ENCODE data around the gene AOPEP. TPM values are rescaled to one million over a fixed set of nuclear protein-coding genes. Genes with fewer than 3 reads are reported as not detected.

AOPEP gene
- total RNA-seq, 1 experiment from 2014 or later: 39.6 TPM

DNA sequence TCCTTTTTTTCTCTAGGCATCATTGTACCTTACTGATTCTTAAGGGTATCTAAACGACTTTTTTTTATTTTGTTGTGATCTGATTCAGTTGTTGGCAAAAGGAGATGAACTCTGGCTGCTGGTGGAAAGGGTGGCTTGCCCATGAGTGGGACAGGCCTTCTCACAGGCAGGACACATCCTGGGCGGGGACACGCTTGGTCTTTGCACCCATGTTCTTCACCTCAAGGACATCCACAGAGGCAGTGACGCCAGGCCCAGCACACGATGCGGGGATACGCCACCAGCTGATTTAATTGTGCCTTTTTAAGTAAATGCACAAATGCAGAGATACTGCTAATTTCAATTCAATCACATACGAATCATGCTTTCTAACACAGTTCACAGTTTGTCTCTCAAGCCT lies 383.0 kb downstream of the AOPEP start:
- no peaks in the 10 kb centered on the region for H3K9me3 ChIP-seq (replicated peaks)
- peaks cover 38% of the 10 kb centered on the region for H3K4me1 ChIP-seq (replicated peaks)
- H3K27ac ChIP-seq: no peak overlapping the region
- no peaks in the 10 kb centered on the region for H3K27me3 ChIP-seq (replicated peaks)
- peaks cover 37% of the 10 kb centered on the region for H3K36me3 ChIP-seq
- no peak overlapping the region for H3K4me3 ChIP-seq
- no peak for DNase-seq (ENCODE audit: low read depth in 1 of 2, low spot score in 2 of 2)

DNA sequence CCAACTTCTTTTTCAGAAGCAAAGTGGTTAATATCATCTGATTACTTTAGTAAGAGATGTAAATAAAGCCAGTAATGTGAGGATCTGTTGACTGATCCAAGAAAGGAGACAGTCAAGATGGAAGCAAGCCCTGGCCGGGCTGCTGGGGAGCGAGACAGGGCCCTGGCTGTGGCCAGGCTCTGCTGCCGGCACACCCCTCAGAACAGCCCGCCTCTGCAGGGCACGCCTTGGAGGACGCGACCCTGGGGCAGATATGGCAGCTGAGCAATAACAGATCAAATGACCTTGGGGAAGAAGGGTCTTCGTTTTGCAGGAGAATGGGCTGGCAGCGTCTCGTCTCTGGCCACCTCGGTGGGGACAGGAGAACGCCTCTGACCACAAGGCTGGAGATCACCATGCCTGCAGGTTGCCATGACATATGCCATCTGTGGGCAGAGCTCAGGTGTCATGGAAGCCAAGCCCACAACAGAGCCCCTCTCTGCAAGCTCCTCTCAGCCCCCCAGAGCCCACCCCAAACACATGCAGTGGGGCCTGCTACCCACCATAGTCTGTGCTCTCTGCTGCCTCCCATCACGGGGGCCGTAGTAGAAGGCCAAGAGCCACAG lies 384.5 kb downstream of the AOPEP start:
- Histone ChIP-seq H3K27ac (no peak overlapping the region), H3K4me1 (replicated peaks) (peaks cover 32% of the 10 kb centered on the region), H3K27me3 (replicated peaks) (no peaks in the 10 kb centered on the region), H3K9me3 (replicated peaks) (no peaks in the 10 kb centered on the region), H3K4me3 (no peak overlapping the region), H3K36me3 (peaks cover 37% of the 10 kb centered on the region)
- no peak for DNase-seq (ENCODE audit: low read depth in 1 of 2, low spot score in 2 of 2)

DNA sequence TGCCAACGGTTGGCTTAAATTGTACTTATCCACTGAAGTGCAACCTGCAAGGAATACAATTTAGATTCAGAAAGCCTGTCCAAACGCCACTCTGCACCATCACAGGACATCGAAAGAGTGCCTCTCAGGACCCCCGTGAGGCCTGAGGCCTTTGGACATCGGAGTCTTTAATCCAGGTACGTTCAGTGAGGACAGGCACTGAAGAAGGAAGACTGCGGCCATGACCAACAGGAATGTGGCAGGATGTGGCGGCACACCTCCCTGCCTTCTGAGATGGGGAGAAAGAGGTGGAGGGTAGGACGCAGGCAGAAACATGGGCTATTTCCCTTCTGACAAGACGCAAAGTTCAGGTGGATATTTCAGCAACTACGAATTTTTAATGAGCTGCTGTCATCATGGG lies 385.2 kb downstream of the AOPEP start:
- H3K36me3 ChIP-seq: peaks cover 30% of the 10 kb centered on the region
- H3K27ac ChIP-seq: no peak overlapping the region
- DNase-seq (ENCODE audit: low read depth in 1 of 2, low spot score in 2 of 2): no peak
- no peaks in the 10 kb centered on the region for H3K27me3 ChIP-seq (replicated peaks)
- H3K4me3 ChIP-seq: no peak overlapping the region
- H3K9me3 ChIP-seq (replicated peaks): no peaks in the 10 kb centered on the region
- H3K4me1 ChIP-seq (replicated peaks): peaks cover 25% of the 10 kb centered on the region

DNA sequence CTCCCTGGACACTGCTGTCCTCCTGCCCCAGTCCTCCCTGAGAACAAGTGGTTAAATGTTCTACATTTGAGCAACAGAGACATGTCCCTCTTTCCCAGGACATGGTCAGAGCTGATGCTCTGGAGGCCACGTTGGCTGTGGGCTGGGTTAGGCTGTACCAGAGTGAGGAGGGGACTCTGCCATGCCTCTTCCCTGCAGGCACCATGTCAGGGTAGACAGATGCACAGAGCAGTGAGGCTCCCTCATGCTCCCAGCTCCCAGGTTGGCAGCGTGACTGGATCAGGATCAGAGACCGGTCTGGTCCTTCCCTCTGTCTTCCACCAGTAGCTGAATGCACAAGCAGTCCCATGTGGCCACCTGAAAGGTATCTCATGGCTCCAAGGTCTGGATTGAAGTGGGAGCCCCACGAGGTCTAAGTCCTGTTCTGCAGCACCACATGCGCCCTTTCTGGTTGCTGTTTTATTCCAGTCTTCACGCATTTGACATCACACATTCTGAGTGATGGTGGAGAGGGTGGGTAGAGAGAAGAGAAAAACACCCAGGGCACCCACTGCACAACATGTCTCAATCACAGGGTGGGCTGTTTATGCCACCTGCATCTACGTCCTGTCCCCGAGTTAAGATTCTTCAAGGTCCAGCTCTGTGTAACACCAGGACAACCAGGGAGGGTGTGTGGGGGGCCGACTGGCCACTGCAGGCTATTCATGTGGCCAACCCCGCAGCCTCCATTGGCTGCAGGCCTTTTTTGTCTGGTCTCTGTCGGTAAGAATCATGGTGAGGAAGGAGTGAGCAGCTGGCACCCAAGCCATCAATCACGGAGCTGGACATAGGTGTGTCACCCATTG lies 386.2 kb downstream of the AOPEP start:
- Histone ChIP-seq H3K4me3 (no peak overlapping the region), H3K9me3 (replicated peaks) (no peaks in the 10 kb centered on the region), H3K27me3 (replicated peaks) (no peaks in the 10 kb centered on the region), H3K4me1 (replicated peaks) (peaks cover 16% of the 10 kb centered on the region), H3K27ac (no peak overlapping the region), H3K36me3 (peaks cover 26% of the 10 kb centered on the region)
- DNase-seq (ENCODE audit: low read depth in 1 of 2, low spot score in 2 of 2): no peak

DNA sequence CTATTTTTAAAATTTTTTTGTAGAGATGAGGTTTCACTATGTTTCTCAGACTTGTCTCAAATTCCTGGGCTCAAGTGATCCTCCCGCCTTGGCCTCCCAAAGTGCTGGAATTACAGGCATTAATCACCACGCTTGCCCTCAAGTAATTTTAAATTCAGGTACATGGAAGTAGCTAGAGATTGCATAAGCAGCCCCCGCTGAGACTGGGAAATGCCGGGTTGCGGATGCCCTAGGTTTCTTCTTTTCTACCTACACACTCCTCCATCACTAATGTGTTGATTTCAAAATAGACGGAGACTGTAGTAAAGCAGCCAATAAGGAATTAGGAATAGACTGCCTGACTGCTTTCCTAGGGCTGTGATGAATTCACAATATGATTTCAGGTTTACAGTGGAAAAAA lies 388.6 kb downstream of the AOPEP start:
- no peak overlapping the region for H3K4me3 ChIP-seq
- H3K9me3 ChIP-seq (replicated peaks): no peaks in the 10 kb centered on the region
- H3K36me3 ChIP-seq: peaks cover 24% of the 10 kb centered on the region
- DNase-seq (ENCODE audit: low read depth in 1 of 2, low spot score in 2 of 2): no peak
- no peak overlapping the region for H3K27ac ChIP-seq
- H3K4me1 ChIP-seq (replicated peaks): peaks cover 3% of the 10 kb centered on the region; the same call in 1 of the 2 replicates
- no peaks in the 10 kb centered on the region for H3K27me3 ChIP-seq (replicated peaks)

DNA sequence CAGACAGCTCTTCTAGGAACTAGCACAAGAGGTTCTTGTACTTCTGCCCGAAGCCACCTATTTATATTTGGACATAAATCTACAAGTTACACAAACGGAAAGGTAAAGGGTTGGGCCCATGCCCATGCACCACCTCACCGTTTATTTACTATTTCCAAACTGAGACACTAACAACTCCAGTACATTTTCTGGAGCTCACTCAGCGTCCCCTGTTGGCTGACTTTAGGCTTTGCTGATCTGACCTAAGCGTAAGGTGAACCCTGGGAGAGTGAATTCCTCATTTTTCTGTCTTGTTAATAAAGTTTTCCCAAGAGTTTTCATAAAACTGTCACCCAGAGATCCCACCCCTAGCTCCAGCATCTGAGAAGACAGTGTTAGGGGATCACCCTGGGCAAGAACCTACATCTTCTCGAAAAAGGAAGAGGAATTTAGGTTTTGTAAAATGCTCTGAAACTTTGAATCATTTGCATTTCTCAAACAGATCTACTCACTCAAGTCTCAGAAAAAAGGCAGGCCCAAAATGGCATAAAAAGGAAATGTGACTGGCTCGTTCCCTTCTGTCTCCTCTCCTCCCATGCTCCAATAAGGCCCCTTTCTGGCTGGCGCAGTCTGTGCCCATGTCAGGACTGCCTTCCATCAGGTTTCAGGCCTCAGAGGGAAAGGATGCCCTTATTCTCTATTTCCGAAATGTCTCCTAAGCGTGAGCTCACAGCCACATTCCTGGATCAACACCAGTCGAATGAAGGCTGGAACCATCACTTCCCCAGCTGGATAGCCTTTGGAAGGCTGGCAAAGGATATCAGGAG lies 389.7 kb downstream of the AOPEP start:
- no peaks in the 10 kb centered on the region for H3K9me3 ChIP-seq (replicated peaks)
- DNase-seq (ENCODE audit: low read depth in 1 of 2, low spot score in 2 of 2): no peak
- peaks cover 18% of the 10 kb centered on the region for H3K36me3 ChIP-seq
- no peaks in the 10 kb centered on the region for H3K27me3 ChIP-seq (replicated peaks)
- no peak overlapping the region for H3K4me3 ChIP-seq
- peaks cover 7% of the 10 kb centered on the region for H3K4me1 ChIP-seq (replicated peaks)
- no peak overlapping the region for H3K27ac ChIP-seq

DNA sequence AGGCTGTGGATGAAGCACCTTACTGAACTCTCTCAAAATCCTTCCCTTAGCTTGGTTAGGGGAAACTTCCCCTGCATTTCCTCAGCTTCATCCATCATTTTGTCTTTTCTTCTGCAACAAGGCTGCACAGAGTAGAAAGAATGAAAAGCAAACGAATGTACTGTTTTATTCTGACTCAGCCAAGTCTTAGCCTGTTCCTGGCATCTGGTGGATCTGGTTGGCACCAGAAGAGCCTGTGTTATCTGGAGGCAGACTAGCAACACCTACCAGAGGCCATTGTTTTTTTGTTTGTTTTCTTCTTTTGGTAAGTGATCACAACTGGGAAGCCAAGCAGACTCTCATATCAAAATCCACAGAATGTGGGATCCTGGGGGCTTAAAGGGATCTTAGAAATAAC lies 390.3 kb downstream of the AOPEP start:
- Histone ChIP-seq H3K9me3 (replicated peaks) (no peaks in the 10 kb centered on the region), H3K36me3 (peaks cover 12% of the 10 kb centered on the region), H3K27ac (no peak overlapping the region), H3K27me3 (replicated peaks) (no peaks in the 10 kb centered on the region), H3K4me3 (no peak overlapping the region), H3K4me1 (replicated peaks) (peaks cover 13% of the 10 kb centered on the region)
- no peak for DNase-seq (ENCODE audit: low read depth in 1 of 2, low spot score in 2 of 2)

DNA sequence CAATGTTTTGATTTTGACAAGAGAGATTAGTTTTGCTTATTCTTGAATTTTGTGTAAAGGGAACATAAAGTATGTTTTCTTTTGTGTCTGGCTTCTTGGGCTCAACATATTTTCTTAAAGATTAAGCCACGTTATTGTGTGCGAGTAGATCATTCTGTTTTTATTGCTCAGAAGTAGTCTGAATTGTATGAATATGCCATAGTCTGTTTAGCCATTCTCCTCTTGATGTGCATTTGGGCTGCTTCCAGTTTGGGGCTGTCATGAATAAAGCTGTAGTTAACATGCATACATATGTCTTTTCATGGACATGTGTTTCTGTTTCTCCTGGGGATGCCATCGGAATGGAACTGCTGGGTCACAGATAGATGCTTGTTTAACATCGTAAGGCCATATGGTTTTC lies 392.1 kb downstream of the AOPEP start:
- Histone ChIP-seq H3K36me3 (no peaks in the 10 kb centered on the region; the same call in 1 of the 2 replicates), H3K27me3 (replicated peaks) (no peaks in the 10 kb centered on the region), H3K4me3 (no peak overlapping the region), H3K9me3 (replicated peaks) (no peaks in the 10 kb centered on the region), H3K4me1 (replicated peaks) (peaks cover 24% of the 10 kb centered on the region), H3K27ac (no peak overlapping the region)
- no peak for DNase-seq (ENCODE audit: low read depth in 1 of 2, low spot score in 2 of 2)

DNA sequence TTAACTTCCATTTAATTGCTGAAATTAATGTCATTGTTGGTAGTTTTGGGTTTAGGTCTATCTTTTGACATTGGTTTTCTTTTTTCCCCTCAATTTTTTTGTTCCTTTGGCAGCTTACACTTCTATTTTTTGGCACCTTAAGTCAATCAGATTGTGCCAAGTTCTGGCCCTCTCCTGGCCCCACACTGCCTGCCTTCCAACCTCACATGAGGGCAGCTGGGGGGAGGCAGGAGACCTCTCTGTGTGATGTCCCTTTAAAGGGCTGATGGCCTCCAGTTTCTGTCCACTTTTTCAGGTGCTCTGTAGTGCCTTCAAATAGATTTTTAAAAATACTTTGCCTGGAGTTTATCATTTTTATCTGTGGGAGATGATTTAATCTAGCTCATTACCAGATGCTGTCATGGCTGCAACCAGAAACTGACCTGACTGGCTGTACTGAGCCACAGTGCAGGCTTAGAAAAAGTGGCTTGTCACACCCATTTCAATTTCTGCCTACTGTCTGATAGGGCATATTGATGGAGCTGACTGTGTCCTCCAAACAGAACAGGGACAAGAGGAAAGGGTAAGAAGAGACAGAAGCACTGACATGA lies 394.4 kb downstream of the AOPEP start:
- no peaks in the 10 kb centered on the region for H3K27me3 ChIP-seq (replicated peaks)
- peaks cover 24% of the 10 kb centered on the region for H3K4me1 ChIP-seq (replicated peaks)
- H3K9me3 ChIP-seq (replicated peaks): no peaks in the 10 kb centered on the region
- no peaks in the 10 kb centered on the region; the same call in 1 of the 2 replicates for H3K36me3 ChIP-seq
- no peak overlapping the region for H3K27ac ChIP-seq
- no peak for DNase-seq (ENCODE audit: low read depth in 1 of 2, low spot score in 2 of 2)
- no peak overlapping the region for H3K4me3 ChIP-seq

DNA sequence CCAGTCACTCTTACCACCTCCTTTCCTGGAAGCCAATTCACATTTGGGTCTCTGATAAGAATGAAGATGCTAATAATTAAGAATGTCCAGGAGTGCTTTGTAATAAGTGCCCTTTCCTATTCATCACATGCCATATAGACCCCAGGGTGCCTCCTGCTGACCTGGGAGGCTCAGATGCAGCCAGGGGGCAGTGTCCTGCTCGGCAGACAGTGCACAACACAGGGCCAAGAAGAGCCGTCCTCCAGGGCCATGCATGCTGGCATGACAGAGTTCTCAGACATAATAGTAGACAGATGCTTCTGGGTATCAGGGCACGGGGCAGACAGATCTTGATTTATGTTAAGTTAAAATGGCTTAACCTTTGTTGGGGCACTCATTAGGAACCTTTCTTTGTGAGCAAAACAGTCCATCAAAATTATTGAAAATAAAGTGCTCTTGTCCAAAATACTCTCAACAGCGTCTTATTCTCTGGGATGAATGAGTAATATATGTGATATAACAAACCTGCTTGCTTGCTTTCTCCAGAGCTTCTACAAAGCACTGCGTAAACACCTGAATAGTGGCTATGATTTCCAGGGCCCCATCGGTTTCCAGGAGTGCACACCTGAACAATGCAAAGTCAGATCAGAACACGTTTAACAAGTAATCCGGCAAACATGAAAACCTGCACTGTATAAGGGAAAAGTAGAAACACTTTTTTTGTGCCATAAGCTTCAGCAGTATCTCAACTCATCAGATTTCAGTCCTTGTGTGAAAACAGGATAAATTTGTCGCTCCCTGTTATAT lies 398.3 kb downstream of the AOPEP start:
- Histone ChIP-seq H3K27ac (no peak overlapping the region), H3K4me3 (no peak overlapping the region), H3K36me3 (no peaks in the 10 kb centered on the region; the same call in 1 of the 2 replicates), H3K27me3 (replicated peaks) (no peaks in the 10 kb centered on the region), H3K4me1 (replicated peaks) (peaks cover 35% of the 10 kb centered on the region), H3K9me3 (replicated peaks) (no peaks in the 10 kb centered on the region)
- no peak for DNase-seq (ENCODE audit: low read depth in 1 of 2, low spot score in 2 of 2)

DNA sequence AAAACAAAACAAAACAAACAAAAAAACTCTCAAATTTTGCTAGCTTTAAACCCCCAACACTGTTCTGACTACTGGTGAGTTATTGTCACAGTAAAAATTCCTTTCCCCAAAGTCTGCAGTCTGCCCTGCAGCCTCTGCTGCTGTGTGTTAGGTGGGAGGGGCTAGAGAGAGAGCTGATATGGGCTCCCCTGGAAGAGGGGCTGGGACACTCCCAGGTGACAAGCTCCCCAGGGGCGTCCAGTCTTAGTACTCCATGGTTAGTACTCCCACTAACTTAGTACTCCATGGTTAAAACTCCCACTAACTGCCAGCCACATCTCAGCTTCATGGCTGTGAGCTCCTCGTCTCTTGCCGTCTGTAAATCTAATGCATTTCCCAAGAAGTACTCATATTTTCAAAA lies 399.2 kb downstream of the AOPEP start:
- no peak overlapping the region for H3K4me3 ChIP-seq
- no peak overlapping the region for H3K27ac ChIP-seq
- H3K36me3 ChIP-seq: no peaks in the 10 kb centered on the region
- H3K4me1 ChIP-seq (replicated peaks): peaks cover 40% of the 10 kb centered on the region
- no peaks in the 10 kb centered on the region for H3K27me3 ChIP-seq (replicated peaks)
- no peaks in the 10 kb centered on the region for H3K9me3 ChIP-seq (replicated peaks)
- no peak for DNase-seq (ENCODE audit: low read depth in 1 of 2, low spot score in 2 of 2)

DNA sequence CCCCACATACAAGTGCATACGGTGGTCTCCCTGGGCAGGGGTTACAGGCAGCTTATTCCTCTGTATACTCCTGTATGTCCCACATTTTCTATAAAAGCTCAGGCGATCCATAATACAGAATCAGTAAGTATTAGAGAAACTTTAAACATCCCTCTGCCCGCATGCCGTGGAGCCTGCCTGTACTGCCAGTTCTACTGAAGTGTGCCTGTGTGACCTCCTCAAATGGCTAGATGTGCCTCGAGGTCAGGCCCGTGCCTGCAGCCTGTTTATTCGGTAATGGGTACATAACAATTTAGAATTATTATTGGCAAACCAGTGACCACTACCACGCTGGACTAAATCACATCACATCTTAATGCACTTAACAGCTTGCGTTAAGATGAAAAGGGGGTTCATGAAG lies 400.2 kb downstream of the AOPEP start:
- DNase-seq (ENCODE audit: low read depth in 1 of 2, low spot score in 2 of 2): no peak
- Histone ChIP-seq H3K4me1 (replicated peaks) (peaks cover 36% of the 10 kb centered on the region), H3K27ac (no peak overlapping the region), H3K27me3 (replicated peaks) (no peaks in the 10 kb centered on the region), H3K9me3 (replicated peaks) (no peaks in the 10 kb centered on the region), H3K4me3 (no peak overlapping the region), H3K36me3 (no peaks in the 10 kb centered on the region)

Data from SJSA1 (cell line).